IMR-90 (cell line): ENCODE data around the gene OR4K2. TPM values are rescaled to one million over a fixed set of nuclear protein-coding genes. Genes with fewer than 3 reads are reported as not detected.

Experiments used
- ATAC-seq: fragments of 200-7000 bp; cut with Tn5 transposase; 2 replicates; pipeline ENCODE4 v1.9.1; 2020; ENCODE audit warnings: low read depth, mild to moderate bottlenecking, moderate library complexity
- BruUV-seq: library from RNA; stranded (reverse); fragments of 400-500 nt; replicated peaks from 2 replicates; lab custom pipeline; 2021; lab: Mats Ljungman, UMichigan
- CTCF ChIA-PET: fragments of 300-600 bp; formaldehyde crosslinking; extraction: SDS; loops from one replicate; lab custom pipeline; 2021; ENCODE audit warnings: antibody characterized with exemption; lab: Yijun Ruan, JAX
- POLR2A ChIA-PET: fragments of 300-600 bp; sonication (Branson Sonifier 250); formaldehyde crosslinking; loops from one replicate; lab custom pipeline; 2022; ENCODE audit warnings: antibody characterized with exemption; ENCODE audit not compliant: unreplicated experiment; lab: Charles Lee
- DNase-seq: peaks from one replicate; pipeline ENCODE4 v3.0.0; 2013
- H2AFZ ChIP-seq: replicated peaks from 2 replicates; pipeline ENCODE3; 2013; ENCODE audit warnings: low read length, mild to moderate bottlenecking; ENCODE audit not compliant: poor library complexity
- H2AK5ac ChIP-seq: 2 replicates; pipeline ENCODE4 v1.6.1; 2013; ENCODE audit warnings: low read depth, low read length, inconsistent platforms
- H2AK9ac ChIP-seq: replicated peaks from 2 replicates; pipeline ENCODE3; 2013; ENCODE audit warnings: mild to moderate bottlenecking, low read depth, low read length, moderate library complexity; ENCODE audit not compliant: poor library complexity
- H2BK120ac ChIP-seq: 2 replicates; pipeline ENCODE4 v1.6.1; 2013; ENCODE audit warnings: low read depth, low read length, inconsistent platforms
- H2BK15ac ChIP-seq: 3 replicates; pipeline ENCODE4 v1.6.1; 2013; ENCODE audit warnings: low read depth, low read length, inconsistent platforms
- H2BK20ac ChIP-seq: 2 replicates; pipeline ENCODE4 v1.6.1; 2013; ENCODE audit warnings: low read depth, mild to moderate bottlenecking, inconsistent platforms, low read length, moderate library complexity
- H2BK5ac ChIP-seq: 2 replicates; pipeline ENCODE4 v1.6.1; 2013; ENCODE audit warnings: mild to moderate bottlenecking, low read depth, low read length, inconsistent platforms; ENCODE audit not compliant: poor library complexity, severe bottlenecking
- H3K14ac ChIP-seq: replicated peaks from 2 replicates; pipeline ENCODE4 v1.6.1; 2013; ENCODE audit warnings: low read depth, low read length, inconsistent platforms
- H3K18ac ChIP-seq: 2 replicates; pipeline ENCODE4 v1.6.1; 2013; ENCODE audit warnings: low read depth, low read length, control low read depth
- H3K23ac ChIP-seq: 2 replicates; pipeline ENCODE4 v1.6.1; 2013; ENCODE audit warnings: low read depth, low read length, inconsistent platforms
- H3K27ac ChIP-seq: 2 replicates; pipeline ENCODE4 v1.5.1; 2013; ENCODE audit warnings: mild to moderate bottlenecking, control low read depth, low read length; ENCODE audit not compliant: insufficient read depth
- H3K27me3 ChIP-seq: 2 replicates; pipeline ENCODE4 v1.6.1; 2013; ENCODE audit warnings: low read length; ENCODE audit not compliant: control insufficient read depth, insufficient read depth
- H3K36me3 ChIP-seq: 2 replicates; pipeline ENCODE4 v1.6.1; 2013; ENCODE audit warnings: low read length, mixed read lengths; ENCODE audit not compliant: control insufficient read depth, insufficient read depth
- H3K4ac ChIP-seq: 2 replicates; pipeline ENCODE4 v1.6.1; 2013; ENCODE audit warnings: low read depth, low read length, inconsistent platforms
- H3K4me1 ChIP-seq: 2 replicates; pipeline ENCODE4 v1.6.1; 2013; ENCODE audit warnings: low read length, mixed read lengths; ENCODE audit not compliant: control insufficient read depth, insufficient read depth
- H3K4me2 ChIP-seq: 2 replicates; pipeline ENCODE4 v1.6.1; 2013; ENCODE audit warnings: low read depth, mild to moderate bottlenecking, control low read depth, low read length, moderate library complexity
- H3K4me3 ChIP-seq: 2 replicates; pipeline ENCODE4 v1.5.1; 2013; ENCODE audit warnings: low read depth, mild to moderate bottlenecking, control low read depth, low read length, moderate library complexity; ENCODE audit not compliant: insufficient read depth
- H3K56ac ChIP-seq: 2 replicates; pipeline ENCODE4 v1.6.1; 2013; ENCODE audit warnings: low read length, inconsistent platforms; ENCODE audit not compliant: insufficient read depth; ENCODE audit errors: extremely low read depth
- H3K79me1 ChIP-seq, 2 experiments: 2 replicates each; pipeline ENCODE4 v1.6.1; 2013; ENCODE audit warnings: low read length in 2 of 2, inconsistent platforms in 1 of 2, low read depth in 1 of 2
- H3K9ac ChIP-seq: 2 replicates; pipeline ENCODE4 v1.6.1; 2013; ENCODE audit warnings: low read depth, low read length, control low read depth
- H3K9me1 ChIP-seq: 2 replicates; pipeline ENCODE4 v1.6.1; 2013; ENCODE audit warnings: low read length, inconsistent platforms; ENCODE audit not compliant: insufficient read depth
- H3K9me3 ChIP-seq: 2 replicates; pipeline ENCODE4 v1.6.1; 2013; ENCODE audit warnings: low read length; ENCODE audit not compliant: control insufficient read depth, insufficient read depth
- H4K20me1 ChIP-seq: 2 replicates; pipeline ENCODE4 v1.6.1; 2013; ENCODE audit warnings: low read length, inconsistent platforms; ENCODE audit not compliant: insufficient read depth
- H4K5ac ChIP-seq: 2 replicates; pipeline ENCODE4 v1.6.1; 2013; ENCODE audit warnings: mild to moderate bottlenecking, low read depth, low read length, control low read depth
- H4K8ac ChIP-seq, 2 experiments: 2 replicates each; pipeline ENCODE4 v1.6.1; 2013; ENCODE audit warnings: low read depth in 2 of 2, low read length in 2 of 2, control low read depth in 1 of 2, inconsistent platforms in 1 of 2
- H4K91ac ChIP-seq: 2 replicates; pipeline ENCODE4 v1.6.1; 2013; ENCODE audit warnings: low read depth, low read length, inconsistent platforms; ENCODE audit not compliant: insufficient read depth
- BHLHE40 ChIP-seq: fragments of 150-350 bp; IDR thresholded peaks from 2 replicates; pipeline ENCODE4 v1.6.1; 2016; ENCODE audit warnings: mild to moderate bottlenecking, low read depth, low read length
- CEBPB ChIP-seq: IDR thresholded peaks from 2 replicates; pipeline ENCODE4 v1.6.1; 2012; ENCODE audit warnings: low read depth, low read length, improper control_type of control experiment
- CHD1 ChIP-seq: IDR thresholded peaks from 2 replicates; pipeline ENCODE4 v1.6.1; 2012; ENCODE audit warnings: low read depth, low read length, improper control_type of control experiment
- CTCF ChIP-seq: conservative IDR thresholded peaks from 2 replicates; pipeline ENCODE4 v1.5.1; 2012; ENCODE audit warnings: mild to moderate bottlenecking, low read depth, low read length, improper control_type of control experiment
- ELK1 ChIP-seq: fragments of 150-350 bp; IDR thresholded peaks from 2 replicates; pipeline ENCODE4 v1.6.1; 2016; ENCODE audit warnings: low read depth, mild to moderate bottlenecking, low read length, moderate library complexity, borderline replicate concordance
- FOS ChIP-seq: fragments of 150-350 bp; IDR thresholded peaks from 2 replicates; pipeline ENCODE4 v1.6.1; 2016; ENCODE audit warnings: low read depth, low read length
- MAFK ChIP-seq: IDR thresholded peaks from 2 replicates; pipeline ENCODE4 v1.6.1; 2012; ENCODE audit warnings: low read depth, low read length, improper control_type of control experiment
- MAZ ChIP-seq: IDR thresholded peaks from 2 replicates; pipeline ENCODE4 v1.6.1; 2012; ENCODE audit warnings: low read depth, mild to moderate bottlenecking, low read length, improper control_type of control experiment, moderate library complexity, borderline replicate concordance
- MXI1 ChIP-seq: IDR thresholded peaks from 2 replicates; pipeline ENCODE4 v1.6.1; 2012; ENCODE audit warnings: low read depth, mild to moderate bottlenecking, low read length, moderate library complexity, borderline replicate concordance
- NFE2L2 ChIP-seq: fragments of 150-350 bp; IDR thresholded peaks from 2 replicates; pipeline ENCODE4 v1.6.1; 2016; ENCODE audit warnings: low read depth, mild to moderate bottlenecking, low read length
- POLR2A ChIP-seq: IDR thresholded peaks from 2 replicates; pipeline ENCODE4 v1.6.1; 2012; ENCODE audit warnings: mild to moderate bottlenecking, low read depth, low read length
- RAD21 ChIP-seq: IDR thresholded peaks from 2 replicates; pipeline ENCODE4 v1.6.1; 2012; ENCODE audit warnings: low read length, improper control_type of control experiment
- RCOR1 ChIP-seq: IDR thresholded peaks from 2 replicates; pipeline ENCODE4 v1.6.1; 2012; ENCODE audit warnings: mild to moderate bottlenecking, low read length, improper control_type of control experiment; ENCODE audit not compliant: insufficient replicate concordance
- RFX5 ChIP-seq: IDR thresholded peaks from 2 replicates; pipeline ENCODE4 v1.8.0; 2012; ENCODE audit warnings: low read depth, mild to moderate bottlenecking, low read length, moderate library complexity
- SMC3 ChIP-seq: fragments of 150-350 bp; IDR thresholded peaks from 2 replicates; pipeline ENCODE4 v1.6.1; 2016; ENCODE audit warnings: low read depth, mild to moderate bottlenecking, antibody characterized with exemption, low read length, moderate library complexity
- WGBS, 2 experiments: methylation state at CpG; one replicate each; pipeline versions ENCODE4 v1.1.5 to v1.1.7; 2013; ENCODE audit warnings: missing lambda C conversion rate in 2 of 2; ENCODE audit not compliant: insufficient read length in 1 of 2; ENCODE audit errors: extremely low coverage in 2 of 2; 5-methylcytosine and 5-hydroxymethylcytosine counted together
- dilution Hi-C: fragments of 300-500 bp; cut with HindIII; formaldehyde crosslinking; loops from one replicate; pipeline ENCODE4 v1.14.3; 2018; ENCODE audit warnings: low sequenced_read_pairs; ENCODE audit not compliant: unreplicated experiment
- in situ Hi-C: fragments of 300-500 bp; cut with MboI; formaldehyde crosslinking; loops from 3 replicates; pipeline ENCODE4 v1.14.3; 2019; ENCODE audit warnings: low sequenced_read_pairs, inconsistent platforms, mixed read lengths
- intact Hi-C: fragments of 100-400 bp; cut with micrococcal nuclease; formaldehyde crosslinking; loops from 2 replicates; pipeline ENCODE4 v1.10.0; 2022
- polyA plus RNA-seq, 3 experiments: library from polyadenylated mRNA; depleted of rRNA; stranded (reverse); fragments of >200 nt; gene quantifications; 2 replicates each; pipeline ENCODE4 v1.2.3, GENCODE V29; 2012; ENCODE audit warnings: low replicate concordance in 1 of 3
- total RNA-seq: library from RNA; depleted of rRNA; stranded (reverse); fragments of >200 nt; gene quantifications from 2 replicates; pipeline ENCODE4 v1.2.3, GENCODE V29; 2012
- TF ChIP-seq, protein P1 (sequence below): fragments of 150-350 bp; IDR thresholded peaks from 2 replicates; pipeline ENCODE4 v1.6.1; 2017; ENCODE audit warnings: mild to moderate bottlenecking, antibody characterized with exemption, low read length, low read depth

OR4K2 gene
- total and polyA plus RNA-seq, 2 of the 4 experiments (the other 2 are of a cell fraction), result not detected

DNA sequence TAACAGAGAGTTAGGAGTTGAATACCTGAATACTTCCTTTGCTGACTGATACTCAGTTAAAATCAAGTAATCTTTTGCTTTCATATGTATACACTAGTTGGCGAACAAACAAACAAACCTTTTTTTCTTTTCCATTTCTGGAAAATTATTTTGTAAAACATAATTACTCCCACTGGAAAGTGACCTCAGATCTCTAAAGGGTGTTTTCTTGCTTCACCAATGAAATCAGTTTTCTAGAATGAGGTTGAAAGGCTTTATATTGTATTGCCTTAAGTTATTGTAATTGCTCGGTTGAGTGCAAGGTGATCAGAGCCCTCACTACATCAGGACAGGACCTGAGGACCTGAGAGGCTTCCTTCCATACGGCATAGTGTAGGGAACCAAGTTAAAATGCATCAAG lies 55.7 kb downstream of the OR4K2 start, which contains the start of gene OR4K1:
OR4K1 (plus strand) TSS at position 301 of the 400 bp plus-strand sequence. CDS start 4,750 bp downstream, outside the sequence.
- ChIA-PET POLR2A (no interaction called here), CTCF (no interaction called here)
- H3K79me1 ChIP-seq, result no peaks in the 10 kb centered on the region
- H3K9ac ChIP-seq, result no peak within 1 kb of the TSS
- no peaks in the 10 kb centered on the region for H3K36me3 ChIP-seq
- intact Hi-C loops (no loop called here), in situ Hi-C loops (no loop called here), dilution Hi-C loops (no loop called here)
- H3K27me3 ChIP-seq, result no peaks in the 10 kb centered on the region
- no peak within 1 kb of the TSS for H2BK15ac ChIP-seq
- no TSS peak for BruUV-seq
- H3K18ac ChIP-seq, result no peak within 1 kb of the TSS
- no peak within 1 kb of the TSS for H4K8ac ChIP-seq
- no peak within 1 kb of the TSS for H4K91ac ChIP-seq
- H3K4me3 ChIP-seq, result no peak within 1 kb of the TSS
- H3K56ac ChIP-seq, result no peak within 1 kb of the TSS
- no peaks in the 10 kb centered on the region for H3K9me1 ChIP-seq
- H3K23ac ChIP-seq, result no peak within 1 kb of the TSS
- WGBS, 2 experiments, result no CpG with 5 or more reads among the region's 3 CpGs
- H3K4ac ChIP-seq, result no peak within 1 kb of the TSS
- no peak within 1 kb of the TSS for H2BK5ac ChIP-seq
- peaks cover 21% of the 10 kb centered on the region for H3K9me3 ChIP-seq
- H2AK5ac ChIP-seq, result no peak within 1 kb of the TSS
- no peak within 1 kb of the TSS for H2BK120ac ChIP-seq
- H4K5ac ChIP-seq, result no peak within 1 kb of the TSS
- no peak for TF ChIP-seq RCOR1
- no peak for TF ChIP-seq CHD1
- no peak for TF ChIP-seq RFX5
- TF ChIP-seq MAFK, result no peak
- TF ChIP-seq, protein P1, sequence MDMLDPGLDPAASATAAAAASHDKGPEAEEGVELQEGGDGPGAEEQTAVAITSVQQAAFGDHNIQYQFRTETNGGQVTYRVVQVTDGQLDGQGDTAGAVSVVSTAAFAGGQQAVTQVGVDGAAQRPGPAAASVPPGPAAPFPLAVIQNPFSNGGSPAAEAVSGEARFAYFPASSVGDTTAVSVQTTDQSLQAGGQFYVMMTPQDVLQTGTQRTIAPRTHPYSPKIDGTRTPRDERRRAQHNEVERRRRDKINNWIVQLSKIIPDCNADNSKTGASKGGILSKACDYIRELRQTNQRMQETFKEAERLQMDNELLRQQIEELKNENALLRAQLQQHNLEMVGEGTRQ, result no peak
- TF ChIP-seq POLR2A, result no peak
- no peak for TF ChIP-seq ELK1
- no peak for TF ChIP-seq SMC3
- TF ChIP-seq NFE2L2, result no peak
- TF ChIP-seq BHLHE40, result no peak
- no peak for TF ChIP-seq MXI1
- TF ChIP-seq RAD21, result no peak
- TF ChIP-seq CTCF, result no peak
- no peak for TF ChIP-seq CEBPB
- TF ChIP-seq MAZ, result no peak
- TF ChIP-seq FOS, result no peak
- H4K20me1 ChIP-seq, result no peaks in the 10 kb centered on the region
- H2AFZ ChIP-seq, result no peak within 1 kb of the TSS
- H2BK20ac ChIP-seq, result no peak within 1 kb of the TSS
- ATAC-seq, result no peak
- H2AK9ac ChIP-seq, result no peak within 1 kb of the TSS
- no peak within 1 kb of the TSS for H3K27ac ChIP-seq
- DNase-seq, result no peak
- no peak within 1 kb of the TSS for H3K14ac ChIP-seq
- H3K4me2 ChIP-seq, result no peak within 1 kb of the TSS
- H3K4me1 ChIP-seq, result no peaks in the 10 kb centered on the region
